T-helper 17 cell (primary cell): ENCODE measurements around the gene AWAT1. TPM values are rescaled to one million over a fixed set of nuclear protein-coding genes. Genes with fewer than 3 reads are reported as not detected.
A peak's percentile ranks its signal among the peaks of the same experiment; 100 is the strongest.
"Not testable (repeated sequence)": the region's sequence is repeated elsewhere in the genome, so short reads cannot be mapped to it uniquely, and the experiment has no call there.

Source experiments
- ATAC-seq: fragments of 150-1000 bp; cut with Tn5 transposase; 2 replicates; pipeline ENCODE4 v1.10.0; 2021; ENCODE audit warnings: mild to moderate bottlenecking, moderate library complexity
- DNase-seq, 3 donors: peaks; one replicate each; pipeline versions ENCODE4 v3.0.0 to v3.0.0-alpha.2; 2020 to 2021
- H3K9me3 ChIP-seq: one replicate; pipeline ENCODE4 v1.7.0; 2013; ENCODE audit warnings: low read length, mild to moderate bottlenecking; ENCODE audit not compliant: control insufficient read depth, poor library complexity, severe bottlenecking
- H3K27ac Mint-ChIP-seq: one replicate; pipeline ENCODE4 v1.8.0; 2022; ENCODE audit warnings: mild to moderate bottlenecking, moderate library complexity, mixed read lengths
- H3K27me3 Mint-ChIP-seq: one replicate; pipeline ENCODE4 v1.8.0; 2022; ENCODE audit warnings: mixed read lengths
- H3K36me3 Mint-ChIP-seq: one replicate; pipeline ENCODE4 v1.8.0; 2022; ENCODE audit warnings: low read depth, mixed read lengths
- H3K4me1 Mint-ChIP-seq: one replicate; pipeline ENCODE4 v1.8.0; 2022; ENCODE audit warnings: mild to moderate bottlenecking, mixed read lengths
- H3K4me3 Mint-ChIP-seq: one replicate; pipeline ENCODE4 v1.8.0; 2022; ENCODE audit warnings: mild to moderate bottlenecking, moderate library complexity, mixed read lengths
- total RNA-seq, 4 donors: library from RNA in 2 of 4; stranded (reverse) in 2 of 4; gene quantifications; one replicate each; pipeline ENCODE4 v1.2.3 and lab custom pipeline; 2022 to 2026

The AWAT1 gene
- total RNA-seq (not detected), total RNA-seq (lab: John Stamatoyannopoulos, UW) (0 reads per million in 2 donors)

- no peak within 1 kb of the TSS for H3K27ac Mint-ChIP-seq
- H3K36me3 Mint-ChIP-seq: no peaks in the 10 kb centered on the region
- ATAC-seq: no peak
- H3K27me3 Mint-ChIP-seq: no peaks in the 10 kb centered on the region
- no peaks in the 10 kb centered on the region for H3K9me3 ChIP-seq
- DNase-seq: no peak
- H3K4me1 Mint-ChIP-seq: no peaks in the 10 kb centered on the region
- no peak within 1 kb of the TSS for H3K4me3 Mint-ChIP-seq
These were observed at the start of gene AWAT1 for GRCh38 chrX:70234355-70234754. Gene AWAT1 (plus strand): TSS chrX:70234655. CDS start chrX:70234696, 41 bp downstream.

- peaks cover 7% of the 10 kb centered on the region for H3K27me3 Mint-ChIP-seq
- no peak overlapping the region for H3K27ac Mint-ChIP-seq
These were observed 44.2 kb upstream of the AWAT1 start for GRCh38 chrX:70190225-70190624.

GRCh38 chrX:70196961-70197720 lies 37.3 kb upstream of the AWAT1 start:
- no peaks in the 10 kb centered on the region for H3K36me3 Mint-ChIP-seq
- H3K27me3 Mint-ChIP-seq: no peaks in the 10 kb centered on the region
- peak; percentile 85 for ATAC-seq
- peaks cover 5% of the 10 kb centered on the region for H3K4me1 Mint-ChIP-seq
- no peak overlapping the region for H3K27ac Mint-ChIP-seq
- H3K9me3 ChIP-seq: no peaks in the 10 kb centered on the region
- H3K4me3 Mint-ChIP-seq: no peak overlapping the region
- peak; percentile 13 to 55 (median 18) for DNase-seq

More at GRCh38 chrX:70190225-70190624, 44.2 kb upstream of the AWAT1 start:
- no peak for DNase-seq
- H3K36me3 Mint-ChIP-seq: peaks cover 3% of the 10 kb centered on the region
- no peaks in the 10 kb centered on the region for H3K4me1 Mint-ChIP-seq
- ATAC-seq: no peak
- no peaks in the 10 kb centered on the region for H3K9me3 ChIP-seq
- no peak overlapping the region for H3K4me3 Mint-ChIP-seq

- no peaks in the 10 kb centered on the region for H3K9me3 ChIP-seq
- no peak overlapping the region for H3K27ac Mint-ChIP-seq
- ATAC-seq (no peak), DNase-seq (no peak)
- H3K4me1 Mint-ChIP-seq: peaks cover 6% of the 10 kb centered on the region
- H3K27me3 Mint-ChIP-seq: no peaks in the 10 kb centered on the region
- H3K36me3 Mint-ChIP-seq: peaks cover 3% of the 10 kb centered on the region
- no peak overlapping the region for H3K4me3 Mint-ChIP-seq
These were observed 32.7 kb upstream of the AWAT1 start for GRCh38 chrX:70201732-70202131.

- no peak overlapping the region for H3K4me3 Mint-ChIP-seq
- H3K9me3 ChIP-seq: no peaks in the 10 kb centered on the region
- H3K27me3 Mint-ChIP-seq: no peaks in the 10 kb centered on the region
- ATAC-seq (no peak), DNase-seq (no peak)
- no peak overlapping the region for H3K27ac Mint-ChIP-seq
- peaks cover 4% of the 10 kb centered on the region for H3K4me1 Mint-ChIP-seq
- peaks cover 3% of the 10 kb centered on the region for H3K36me3 Mint-ChIP-seq
These were observed 26.0 kb upstream of the AWAT1 start for GRCh38 chrX:70208479-70208878.

- not testable (repeated sequence) for ATAC-seq, H3K4me1 Mint-ChIP-seq, H3K4me3 Mint-ChIP-seq
These were observed 24.9 kb upstream of the AWAT1 start for GRCh38 chrX:70209570-70209969.

GRCh38 chrX:70219938-70220764 lies 14.3 kb upstream of the AWAT1 start:
- Mint-ChIP-seq H3K27me3 (no peaks in the 10 kb centered on the region), H3K4me3 (no peak overlapping the region), H3K36me3 (no peaks in the 10 kb centered on the region), H3K27ac (no peak overlapping the region), H3K4me1 (no peaks in the 10 kb centered on the region)
- DNase-seq (no peak), ATAC-seq (no peak)
- H3K9me3 ChIP-seq: no peaks in the 10 kb centered on the region

More at GRCh38 chrX:70209570-70209969, 24.9 kb upstream of the AWAT1 start:
- not testable (repeated sequence) for DNase-seq, H3K27me3 Mint-ChIP-seq, H3K9me3 ChIP-seq, H3K27ac Mint-ChIP-seq, H3K36me3 Mint-ChIP-seq

GRCh38 chrX:70226048-70226447 lies 8.4 kb upstream of the AWAT1 start:
- ATAC-seq (no peak), DNase-seq (no peak)
- Mint-ChIP-seq H3K36me3 (peaks cover 2% of the 10 kb centered on the region), H3K4me3 (no peak overlapping the region), H3K27me3 (no peaks in the 10 kb centered on the region), H3K4me1 (no peaks in the 10 kb centered on the region), H3K27ac (no peak overlapping the region)
- H3K9me3 ChIP-seq: no peaks in the 10 kb centered on the region

- H3K27ac Mint-ChIP-seq: no peak overlapping the region
- H3K36me3 Mint-ChIP-seq: peaks cover 2% of the 10 kb centered on the region
- H3K4me1 Mint-ChIP-seq: no peaks in the 10 kb centered on the region
- DNase-seq: no peak
- no peak overlapping the region for H3K4me3 Mint-ChIP-seq
- no peaks in the 10 kb centered on the region for H3K27me3 Mint-ChIP-seq
- no peak for ATAC-seq
- H3K9me3 ChIP-seq: no peaks in the 10 kb centered on the region
These were observed 7.8 kb upstream of the AWAT1 start for GRCh38 chrX:70226687-70227086.

- H3K9me3 ChIP-seq: no peaks in the 10 kb centered on the region
- Mint-ChIP-seq H3K4me1 (no peaks in the 10 kb centered on the region), H3K27ac (no peak overlapping the region), H3K36me3 (peaks cover 2% of the 10 kb centered on the region), H3K4me3 (no peak overlapping the region), H3K27me3 (no peaks in the 10 kb centered on the region)
- DNase-seq (no peak), ATAC-seq (no peak)
These were observed 2.8 kb upstream of the AWAT1 start for GRCh38 chrX:70231666-70232065.

GRCh38 chrX:70240751-70241150 lies 6.3 kb downstream of the AWAT1 start:
- Mint-ChIP-seq H3K4me1 (no peaks in the 10 kb centered on the region), H3K4me3 (no peak overlapping the region), H3K27me3 (no peaks in the 10 kb centered on the region), H3K36me3 (no peaks in the 10 kb centered on the region), H3K27ac (no peak overlapping the region)
- no peaks in the 10 kb centered on the region for H3K9me3 ChIP-seq
- ATAC-seq (no peak), DNase-seq (no peak)

- H3K27me3 Mint-ChIP-seq: no peaks in the 10 kb centered on the region
- no peaks in the 10 kb centered on the region for H3K9me3 ChIP-seq
- no peak for DNase-seq
- no peaks in the 10 kb centered on the region for H3K4me1 Mint-ChIP-seq
- no peak overlapping the region for H3K27ac Mint-ChIP-seq
- ATAC-seq: no peak
- no peaks in the 10 kb centered on the region for H3K36me3 Mint-ChIP-seq
- no peak overlapping the region for H3K4me3 Mint-ChIP-seq
These were observed 7.0 kb downstream of the AWAT1 start for GRCh38 chrX:70241501-70241900.

- not testable (repeated sequence) for H3K27me3 Mint-ChIP-seq, H3K4me3 Mint-ChIP-seq, H3K4me1 Mint-ChIP-seq
These were observed 9.1 kb downstream of the AWAT1 start for GRCh38 chrX:70243601-70244000.

More at GRCh38 chrX:70243601-70244000, 9.1 kb downstream of the AWAT1 start:
- H3K9me3 ChIP-seq, ATAC-seq, H3K27ac Mint-ChIP-seq, H3K36me3 Mint-ChIP-seq, DNase-seq: not testable (repeated sequence)
